ENCODE results near the gene PSPC1.
A peak's percentile ranks its signal among the peaks of the same experiment; 100 is the strongest.

- TF ChIP-seq EP300 (IDR thresholded peaks at IDR 0.05) (no peak), CTCF (IDR thresholded peaks at IDR 0.05) (no peak), POLR2AphosphoS5 (IDR thresholded peaks at IDR 0.05) (peak in 1 of 3 donors; percentile 20), POLR2A (IDR thresholded peaks at IDR 0.05) (no peak)
Measured at GRCh38 chr13:19782049-19782726, 557 bp downstream of the PSPC1 start.

All from stomach (tissue), 4 donors.